ENCODE measurements around the gene BCDIN3D. TPM values are rescaled to one million over a fixed set of nuclear protein-coding genes. Genes with fewer than 3 reads are reported as not detected.
A peak's percentile ranks its signal among the peaks of the same experiment; 100 is the strongest.

BCDIN3D gene
- total RNA-seq, 1 experiment from 2014 or later: 4.8 TPM

DNA sequence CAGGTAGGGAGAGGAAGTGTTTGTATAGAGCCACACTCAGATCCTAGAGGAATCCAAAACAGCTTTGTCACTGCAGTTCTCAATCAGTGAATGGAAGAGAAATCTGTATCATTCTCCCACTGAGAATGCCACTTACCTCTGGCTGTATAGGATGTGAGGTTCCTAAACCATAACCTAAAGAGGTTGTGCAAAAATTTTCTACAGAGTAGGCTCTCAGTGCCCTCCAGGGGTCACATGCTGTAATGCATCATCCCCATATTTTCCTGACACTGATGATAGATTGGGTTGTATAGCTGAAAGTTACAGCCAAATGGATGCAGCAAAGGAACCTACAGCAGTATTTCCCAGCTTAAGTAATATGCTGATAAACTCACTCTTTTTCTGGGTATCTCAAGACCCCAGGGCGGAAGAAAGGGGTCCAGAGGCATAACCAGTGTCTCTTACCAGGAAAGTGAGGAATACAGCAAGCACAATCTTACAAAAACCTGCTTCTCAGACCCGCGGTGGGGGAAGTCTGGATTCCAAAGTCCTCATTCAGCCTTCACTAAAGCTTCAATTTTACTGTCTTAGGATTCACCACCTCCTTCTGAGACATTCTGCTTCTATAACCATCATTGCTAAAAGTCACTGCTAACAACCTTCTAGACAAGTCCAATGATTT, 3.8 kb downstream of the BCDIN3D start:
- in situ Hi-C loops (cut with HindIII; ENCODE audit: low pct_unique_long_range_greater_than_20kb, low sequenced_read_pairs): no loop called here
- no peaks in the 10 kb centered on the region for H3K9me3 ChIP-seq (ENCODE audit: control insufficient read depth, insufficient read depth, low read depth, low read length)
- ChIA-PET POLR2A (no interaction called here), CTCF (interaction anchor here (0.6 to 2.5 kb wide), 8 partner anchors 28 to 293 kb away, joined by 3 to 9 read pairs (median 3); partner anchors contain the start of gene TMBIM6)
- H3K36me3 ChIP-seq (ENCODE audit: control insufficient read depth, insufficient read depth, low read length): no peaks in the 10 kb centered on the region
- H3K27me3 ChIP-seq (ENCODE audit: control insufficient read depth, insufficient read depth, low read length): no peaks in the 10 kb centered on the region
- intact Hi-C loops (cut with micrococcal nuclease; ENCODE audit: unreplicated experiment): loop anchor here (1.0 kb wide), 1 partner anchor 63 kb away; no protein-coding TSS in a partner anchor
- no peak for DNase-seq (ENCODE audit: low read depth, low spot score)
- peaks cover 16% of the 10 kb centered on the region for H3K4me1 ChIP-seq (ENCODE audit: control insufficient read depth, insufficient read depth, low read length)
- no peak for TF ChIP-seq TCF7L2 (IDR thresholded peaks at IDR 0.05; ENCODE audit: low read depth, low read length)
- TF ChIP-seq, protein P1, sequence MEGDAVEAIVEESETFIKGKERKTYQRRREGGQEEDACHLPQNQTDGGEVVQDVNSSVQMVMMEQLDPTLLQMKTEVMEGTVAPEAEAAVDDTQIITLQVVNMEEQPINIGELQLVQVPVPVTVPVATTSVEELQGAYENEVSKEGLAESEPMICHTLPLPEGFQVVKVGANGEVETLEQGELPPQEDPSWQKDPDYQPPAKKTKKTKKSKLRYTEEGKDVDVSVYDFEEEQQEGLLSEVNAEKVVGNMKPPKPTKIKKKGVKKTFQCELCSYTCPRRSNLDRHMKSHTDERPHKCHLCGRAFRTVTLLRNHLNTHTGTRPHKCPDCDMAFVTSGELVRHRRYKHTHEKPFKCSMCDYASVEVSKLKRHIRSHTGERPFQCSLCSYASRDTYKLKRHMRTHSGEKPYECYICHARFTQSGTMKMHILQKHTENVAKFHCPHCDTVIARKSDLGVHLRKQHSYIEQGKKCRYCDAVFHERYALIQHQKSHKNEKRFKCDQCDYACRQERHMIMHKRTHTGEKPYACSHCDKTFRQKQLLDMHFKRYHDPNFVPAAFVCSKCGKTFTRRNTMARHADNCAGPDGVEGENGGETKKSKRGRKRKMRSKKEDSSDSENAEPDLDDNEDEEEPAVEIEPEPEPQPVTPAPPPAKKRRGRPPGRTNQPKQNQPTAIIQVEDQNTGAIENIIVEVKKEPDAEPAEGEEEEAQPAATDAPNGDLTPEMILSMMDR (IDR thresholded peaks at IDR 0.05): peak; percentile 83
- no TSS peak for BruUV-seq (replicated peaks)
- H3K27ac ChIP-seq (ENCODE audit: low read length): no peak overlapping the region
- peak; percentile 46; the same call in 1 of the 2 replicates for ATAC-seq
- no peak overlapping the region for H3K4me3 ChIP-seq (ENCODE audit: low read depth in 2 of 2, low read length in 2 of 2)

DNA sequence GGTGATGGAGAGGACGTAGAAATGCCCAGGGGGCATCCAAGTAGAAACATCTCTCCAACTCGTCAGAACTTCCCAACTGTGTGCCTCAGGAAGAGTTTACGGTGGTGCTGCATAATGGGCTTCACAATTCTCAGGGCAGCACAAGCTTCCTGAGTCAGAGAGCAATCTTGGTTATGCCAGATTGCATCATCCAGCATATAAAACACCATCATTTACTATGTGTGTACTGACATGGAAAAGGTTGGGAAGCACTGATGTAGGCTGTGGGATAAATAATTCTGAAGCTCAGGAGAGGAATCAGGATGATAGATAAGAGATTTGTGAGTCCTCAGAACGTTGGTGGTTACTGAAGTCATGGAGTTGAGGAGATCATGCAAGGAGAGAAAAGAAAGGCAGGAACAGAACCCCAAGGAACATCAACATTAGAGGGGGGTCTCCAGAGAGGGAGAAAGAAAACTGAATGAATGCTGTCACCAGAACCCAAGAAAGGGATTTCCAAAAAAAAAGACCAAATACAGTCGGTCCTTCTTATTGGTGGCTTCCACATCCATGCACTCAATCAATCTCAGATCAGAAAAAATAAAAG, 10.0 kb downstream of the BCDIN3D start:
- no peaks in the 10 kb centered on the region for H3K27me3 ChIP-seq (ENCODE audit: control insufficient read depth, insufficient read depth, low read length)
- ATAC-seq (no peak), DNase-seq (ENCODE audit: low read depth, low spot score) (no peak)
- peaks cover 7% of the 10 kb centered on the region for H3K4me1 ChIP-seq (ENCODE audit: control insufficient read depth, insufficient read depth, low read length)
- no peaks in the 10 kb centered on the region for H3K9me3 ChIP-seq (ENCODE audit: control insufficient read depth, insufficient read depth, low read depth, low read length)
- ChIA-PET POLR2A (no interaction called here), CTCF (interaction anchor here (0.5 kb wide), 1 partner anchor 237 kb away, joined by 8 read pairs; no protein-coding TSS in a partner anchor)
- intact Hi-C loops (cut with micrococcal nuclease; ENCODE audit: unreplicated experiment) (no loop called here), in situ Hi-C loops (cut with HindIII; ENCODE audit: low pct_unique_long_range_greater_than_20kb, low sequenced_read_pairs) (no loop called here)
- BruUV-seq (replicated peaks): no TSS peak
- H3K27ac ChIP-seq (ENCODE audit: low read length): peak overlapping the region; percentile 52; the same call in 1 of the 2 replicates
- no peak overlapping the region for H3K4me3 ChIP-seq (ENCODE audit: low read depth in 2 of 2, low read length in 2 of 2)
- TF ChIP-seq POLR2AphosphoS5 (IDR thresholded peaks at IDR 0.05; ENCODE audit: low read depth, low read length) (no peak), SIN3A (IDR thresholded peaks at IDR 0.05; ENCODE audit: borderline replicate concordance, insufficient read depth, low read depth, low read length) (no peak), TCF7L2 (IDR thresholded peaks at IDR 0.05; ENCODE audit: low read depth, low read length) (no peak)
- TF ChIP-seq, protein P2, sequence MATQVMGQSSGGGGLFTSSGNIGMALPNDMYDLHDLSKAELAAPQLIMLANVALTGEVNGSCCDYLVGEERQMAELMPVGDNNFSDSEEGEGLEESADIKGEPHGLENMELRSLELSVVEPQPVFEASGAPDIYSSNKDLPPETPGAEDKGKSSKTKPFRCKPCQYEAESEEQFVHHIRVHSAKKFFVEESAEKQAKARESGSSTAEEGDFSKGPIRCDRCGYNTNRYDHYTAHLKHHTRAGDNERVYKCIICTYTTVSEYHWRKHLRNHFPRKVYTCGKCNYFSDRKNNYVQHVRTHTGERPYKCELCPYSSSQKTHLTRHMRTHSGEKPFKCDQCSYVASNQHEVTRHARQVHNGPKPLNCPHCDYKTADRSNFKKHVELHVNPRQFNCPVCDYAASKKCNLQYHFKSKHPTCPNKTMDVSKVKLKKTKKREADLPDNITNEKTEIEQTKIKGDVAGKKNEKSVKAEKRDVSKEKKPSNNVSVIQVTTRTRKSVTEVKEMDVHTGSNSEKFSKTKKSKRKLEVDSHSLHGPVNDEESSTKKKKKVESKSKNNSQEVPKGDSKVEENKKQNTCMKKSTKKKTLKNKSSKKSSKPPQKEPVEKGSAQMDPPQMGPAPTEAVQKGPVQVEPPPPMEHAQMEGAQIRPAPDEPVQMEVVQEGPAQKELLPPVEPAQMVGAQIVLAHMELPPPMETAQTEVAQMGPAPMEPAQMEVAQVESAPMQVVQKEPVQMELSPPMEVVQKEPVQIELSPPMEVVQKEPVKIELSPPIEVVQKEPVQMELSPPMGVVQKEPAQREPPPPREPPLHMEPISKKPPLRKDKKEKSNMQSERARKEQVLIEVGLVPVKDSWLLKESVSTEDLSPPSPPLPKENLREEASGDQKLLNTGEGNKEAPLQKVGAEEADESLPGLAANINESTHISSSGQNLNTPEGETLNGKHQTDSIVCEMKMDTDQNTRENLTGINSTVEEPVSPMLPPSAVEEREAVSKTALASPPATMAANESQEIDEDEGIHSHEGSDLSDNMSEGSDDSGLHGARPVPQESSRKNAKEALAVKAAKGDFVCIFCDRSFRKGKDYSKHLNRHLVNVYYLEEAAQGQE (IDR thresholded peaks at IDR 0.05; ENCODE audit: insufficient read depth in 1 of 2, low read depth in 2 of 2, low read length in 1 of 2): no peak
- TF ChIP-seq, protein P1 (IDR thresholded peaks at IDR 0.05): no peak
- H3K36me3 ChIP-seq (ENCODE audit: control insufficient read depth, insufficient read depth, low read length): no peaks in the 10 kb centered on the region

All from Panc1 (cell line).